WTC11 (cell line): ENCODE results near the gene CDX1. TPM values are rescaled to one million over a fixed set of nuclear protein-coding genes. Genes with fewer than 3 reads are reported as not detected.

Experiments used
- ATAC-seq: fragments of 200-7000 bp; cut with Tn5 transposase; 2 replicates; pipeline ENCODE4 v1.10.0; 2021; ENCODE audit warnings: mild to moderate bottlenecking, moderate library complexity
- CTCF ChIA-PET: fragments of 300-600 bp; sonication (Branson Sonifier 250); formaldehyde crosslinking; loops from one replicate; lab custom pipeline; 2021; ENCODE audit warnings: antibody characterized with exemption; lab: Charles Lee
- POLR2A ChIA-PET: fragments of 350-600 bp; sonication (Branson Sonifier 250); formaldehyde crosslinking; loops from one replicate; lab custom pipeline; 2021; ENCODE audit warnings: antibody characterized with exemption; lab: Charles Lee
- DNase-seq: peaks from one replicate; pipeline ENCODE4 v3.0.0; 2021; ENCODE audit warnings: low spot score
- H3K27ac Mint-ChIP-seq: 2 replicates; pipeline ENCODE4 v1.8.0; 2021; ENCODE audit warnings: mixed read lengths
- H3K27me3 Mint-ChIP-seq: 2 replicates; pipeline ENCODE4 v1.8.0; 2021; ENCODE audit warnings: low read depth, mild to moderate bottlenecking, moderate library complexity, mixed read lengths
- H3K36me3 Mint-ChIP-seq: 2 replicates; pipeline ENCODE4 v1.8.0; 2021; ENCODE audit warnings: mixed read lengths
- H3K4me1 Mint-ChIP-seq: 2 replicates; pipeline ENCODE4 v1.8.0; 2022; ENCODE audit warnings: mixed read lengths
- H3K4me3 Mint-ChIP-seq: 2 replicates; pipeline ENCODE4 v1.8.0; 2021; ENCODE audit warnings: mild to moderate bottlenecking, moderate library complexity, mixed read lengths
- H3K9me3 Mint-ChIP-seq: 2 replicates; pipeline ENCODE4 v1.8.0; 2021; ENCODE audit warnings: mixed read lengths
- E2F5 ChIP-seq: sonication (generic); formaldehyde crosslinking; IDR thresholded peaks from 2 replicates; pipeline ENCODE4 v1.8.1; 2022; ENCODE audit warnings: mild to moderate bottlenecking, moderate library complexity, missing genetic modification reagents
- ETV6 ChIP-seq: sonication (generic); formaldehyde crosslinking; IDR thresholded peaks from 2 replicates; pipeline ENCODE4 v1.8.1; 2022; ENCODE audit warnings: mild to moderate bottlenecking, missing genetic modification reagents
- GTF2I ChIP-seq: fragments of 250-450 bp; sonication (Bioruptor Pico); conservative IDR thresholded peaks from 2 replicates; pipeline ENCODE4 v1.4.0; 2021; ENCODE audit warnings: mild to moderate bottlenecking
- HMGA2 ChIP-seq: fragments of 250-450 bp; sonication (Bioruptor Pico); IDR thresholded peaks from 2 replicates; pipeline ENCODE4 v1.4.0; 2021; ENCODE audit warnings: mild to moderate bottlenecking, moderate library complexity
- IRF2 ChIP-seq: sonication (generic); formaldehyde crosslinking; IDR thresholded peaks from 2 replicates; pipeline ENCODE4 v1.8.0; 2022; ENCODE audit warnings: low read depth, missing genetic modification reagents, borderline replicate concordance
- MAX ChIP-seq: sonication (generic); formaldehyde crosslinking; IDR thresholded peaks from 2 replicates; pipeline ENCODE4 v1.8.0; 2022; ENCODE audit warnings: mild to moderate bottlenecking, missing genetic modification reagents
- MXD4 ChIP-seq: fragments of 250-450 bp; sonication (Bioruptor Pico); IDR thresholded peaks from 2 replicates; pipeline ENCODE4 v1.8.0; 2021; ENCODE audit warnings: mild to moderate bottlenecking, moderate library complexity, borderline replicate concordance
- MYBL2 ChIP-seq: sonication (generic); formaldehyde crosslinking; IDR thresholded peaks from 2 replicates; pipeline ENCODE4 v1.8.1; 2023; ENCODE audit warnings: mild to moderate bottlenecking, moderate library complexity, missing genetic modification reagents
- NFATC4 ChIP-seq: fragments of 250-450 bp; sonication (Bioruptor Pico); IDR thresholded peaks from 2 replicates; pipeline ENCODE4 v1.9.0; 2021; ENCODE audit warnings: mild to moderate bottlenecking
- NFYB ChIP-seq: sonication (generic); formaldehyde crosslinking; conservative IDR thresholded peaks from 2 replicates; pipeline ENCODE4 v1.8.0; 2022; ENCODE audit warnings: low read depth, missing genetic modification reagents
- PRDM15 ChIP-seq: sonication (generic); formaldehyde crosslinking; IDR thresholded peaks from 2 replicates; pipeline ENCODE4 v1.8.0; 2022; ENCODE audit warnings: missing genetic modification reagents
- PRRX2 ChIP-seq: fragments of 250-450 bp; sonication (Bioruptor Pico); IDR thresholded peaks from 2 replicates; pipeline ENCODE4 v1.8.0; 2021; ENCODE audit warnings: mild to moderate bottlenecking
- SOX15 ChIP-seq: fragments of 250-450 bp; sonication (Bioruptor Pico); IDR thresholded peaks from 2 replicates; pipeline ENCODE4 v1.9.0; 2021; ENCODE audit warnings: mild to moderate bottlenecking
- TP53 ChIP-seq: sonication (generic); formaldehyde crosslinking; IDR thresholded peaks from 2 replicates; pipeline ENCODE4 v1.8.1; 2023; ENCODE audit warnings: mild to moderate bottlenecking, missing genetic modification reagents
- ZBTB21 ChIP-seq: sonication (generic); formaldehyde crosslinking; IDR thresholded peaks from 2 replicates; pipeline ENCODE4 v1.8.1; 2023; ENCODE audit warnings: mild to moderate bottlenecking, missing genetic modification reagents, borderline replicate concordance
- ZNF121 ChIP-seq: sonication (generic); formaldehyde crosslinking; IDR thresholded peaks from 2 replicates; pipeline ENCODE4 v1.8.0; 2023; ENCODE audit warnings: missing genetic modification reagents
- ZNF138 ChIP-seq: sonication (generic); formaldehyde crosslinking; conservative IDR thresholded peaks from 2 replicates; pipeline ENCODE4 v1.8.1; 2022; ENCODE audit warnings: mild to moderate bottlenecking, moderate library complexity, missing genetic modification reagents
- ZNF512 ChIP-seq: sonication (generic); formaldehyde crosslinking; IDR thresholded peaks from 2 replicates; pipeline ENCODE4 v1.8.1; 2022; ENCODE audit warnings: missing genetic modification reagents, borderline replicate concordance
- total RNA-seq: library from RNA; stranded (reverse); gene quantifications from 3 replicates; pipeline ENCODE4 v1.2.3, GENCODE V29; 2021
- TF ChIP-seq, protein P1 (sequence below): sonication (generic); formaldehyde crosslinking; IDR thresholded peaks from 2 replicates; pipeline ENCODE4 v1.8.0; 2023; ENCODE audit warnings: missing genetic modification reagents
- TF ChIP-seq, protein P2 (sequence below): sonication (generic); formaldehyde crosslinking; IDR thresholded peaks from 2 replicates; pipeline ENCODE4 v1.8.1; 2023; ENCODE audit warnings: mild to moderate bottlenecking, missing genetic modification reagents
- TF ChIP-seq, protein P3 (sequence below): sonication (generic); formaldehyde crosslinking; IDR thresholded peaks from 2 replicates; pipeline ENCODE4 v1.8.0; 2023; ENCODE audit warnings: mild to moderate bottlenecking, missing genetic modification reagents
- TF ChIP-seq, protein P4 (sequence below): fragments of 250-450 bp; sonication (Bioruptor Pico); IDR thresholded peaks from 2 replicates; pipeline ENCODE4 v1.9.0; 2021; ENCODE audit warnings: mild to moderate bottlenecking

CDX1 gene
- total RNA-seq, 1 experiment from 2014 or later = 0.13 TPM

GRCh38 chr5:150197476-150197875, 30.9 kb downstream of the CDX1 start:
- H3K27ac Mint-ChIP-seq = no peak overlapping the region
- H3K36me3 Mint-ChIP-seq = no peaks in the 10 kb centered on the region
- H3K4me3 Mint-ChIP-seq = no peak overlapping the region
- H3K4me1 Mint-ChIP-seq = no peaks in the 10 kb centered on the region
- ATAC-seq (no peak), DNase-seq (no peak)
- H3K27me3 Mint-ChIP-seq = peaks cover 8% of the 10 kb centered on the region
- TF ChIP-seq, protein P1, sequence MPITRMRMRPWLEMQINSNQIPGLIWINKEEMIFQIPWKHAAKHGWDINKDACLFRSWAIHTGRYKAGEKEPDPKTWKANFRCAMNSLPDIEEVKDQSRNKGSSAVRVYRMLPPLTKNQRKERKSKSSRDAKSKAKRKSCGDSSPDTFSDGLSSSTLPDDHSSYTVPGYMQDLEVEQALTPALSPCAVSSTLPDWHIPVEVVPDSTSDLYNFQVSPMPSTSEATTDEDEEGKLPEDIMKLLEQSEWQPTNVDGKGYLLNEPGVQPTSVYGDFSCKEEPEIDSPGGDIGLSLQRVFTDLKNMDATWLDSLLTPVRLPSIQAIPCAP (CRISPR knock-in tag) = no peak
- TF ChIP-seq NFATC4 (CRISPR knock-in tag) (no peak), GTF2I (CRISPR knock-in tag) (no peak), IRF2 (no peak), HMGA2 (CRISPR knock-in tag) (no peak), PRRX2 (no peak), NFYB (no peak), ZNF512 (CRISPR knock-in tag) (no peak), MAX (CRISPR knock-in tag) (no peak), E2F5 (no peak), ZBTB21 (CRISPR knock-in tag) (no peak), PRDM15 (CRISPR knock-in tag) (no peak), MYBL2 (CRISPR knock-in tag) (no peak)
- TF ChIP-seq, protein P2, sequence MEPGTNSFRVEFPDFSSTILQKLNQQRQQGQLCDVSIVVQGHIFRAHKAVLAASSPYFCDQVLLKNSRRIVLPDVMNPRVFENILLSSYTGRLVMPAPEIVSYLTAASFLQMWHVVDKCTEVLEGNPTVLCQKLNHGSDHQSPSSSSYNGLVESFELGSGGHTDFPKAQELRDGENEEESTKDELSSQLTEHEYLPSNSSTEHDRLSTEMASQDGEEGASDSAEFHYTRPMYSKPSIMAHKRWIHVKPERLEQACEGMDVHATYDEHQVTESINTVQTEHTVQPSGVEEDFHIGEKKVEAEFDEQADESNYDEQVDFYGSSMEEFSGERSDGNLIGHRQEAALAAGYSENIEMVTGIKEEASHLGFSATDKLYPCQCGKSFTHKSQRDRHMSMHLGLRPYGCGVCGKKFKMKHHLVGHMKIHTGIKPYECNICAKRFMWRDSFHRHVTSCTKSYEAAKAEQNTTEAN (CRISPR knock-in tag) = no peak
- no peaks in the 10 kb centered on the region for H3K9me3 Mint-ChIP-seq
- POLR2A ChIA-PET = no interaction called here
- CTCF ChIA-PET = interaction anchor here (0.6 to 1.6 kb wide), 3 partner anchors 9 to 33 kb away, joined by 4 read pairs; no protein-coding TSS in a partner anchor

DNA sequence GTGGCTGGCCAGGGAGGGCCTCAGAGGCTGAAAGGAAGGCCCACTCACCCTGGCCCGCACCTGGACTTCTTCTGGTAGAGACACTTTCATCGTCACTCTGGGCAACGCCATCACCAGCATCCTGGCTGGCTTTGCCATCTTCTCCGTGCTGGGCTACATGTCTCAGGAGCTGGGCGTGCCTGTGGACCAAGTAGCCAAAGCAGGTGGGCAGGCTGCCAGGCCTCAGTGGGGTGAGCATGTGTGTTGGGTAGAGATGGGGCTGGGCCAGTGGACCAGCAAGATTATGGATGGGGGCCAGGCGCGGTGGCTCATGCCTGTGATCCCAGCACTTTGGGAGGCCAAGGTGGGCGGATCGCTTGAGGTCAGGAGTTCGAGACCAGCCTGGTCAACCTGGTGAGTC, 35.9 kb downstream of the CDX1 start:
- POLR2A ChIA-PET = no interaction called here
- no peak overlapping the region for H3K4me3 Mint-ChIP-seq
- no peaks in the 10 kb centered on the region; the same call in none of the 2 replicates for H3K27me3 Mint-ChIP-seq
- H3K27ac Mint-ChIP-seq = no peak overlapping the region
- no peak for ATAC-seq
- H3K9me3 Mint-ChIP-seq = no peaks in the 10 kb centered on the region
- CTCF ChIA-PET = interaction anchor here (1.0 kb wide), 1 partner anchor 41 kb away, joined by 3 read pairs; no protein-coding TSS in a partner anchor
- H3K4me1 Mint-ChIP-seq = peaks cover 5% of the 10 kb centered on the region; the same call in 1 of the 2 replicates
- no peak for DNase-seq
- no peaks in the 10 kb centered on the region for H3K36me3 Mint-ChIP-seq
- TF ChIP-seq SOX15 (CRISPR knock-in tag) = no peak
- no peak for TF ChIP-seq MXD4 (CRISPR knock-in tag)
- TF ChIP-seq, protein P3, sequence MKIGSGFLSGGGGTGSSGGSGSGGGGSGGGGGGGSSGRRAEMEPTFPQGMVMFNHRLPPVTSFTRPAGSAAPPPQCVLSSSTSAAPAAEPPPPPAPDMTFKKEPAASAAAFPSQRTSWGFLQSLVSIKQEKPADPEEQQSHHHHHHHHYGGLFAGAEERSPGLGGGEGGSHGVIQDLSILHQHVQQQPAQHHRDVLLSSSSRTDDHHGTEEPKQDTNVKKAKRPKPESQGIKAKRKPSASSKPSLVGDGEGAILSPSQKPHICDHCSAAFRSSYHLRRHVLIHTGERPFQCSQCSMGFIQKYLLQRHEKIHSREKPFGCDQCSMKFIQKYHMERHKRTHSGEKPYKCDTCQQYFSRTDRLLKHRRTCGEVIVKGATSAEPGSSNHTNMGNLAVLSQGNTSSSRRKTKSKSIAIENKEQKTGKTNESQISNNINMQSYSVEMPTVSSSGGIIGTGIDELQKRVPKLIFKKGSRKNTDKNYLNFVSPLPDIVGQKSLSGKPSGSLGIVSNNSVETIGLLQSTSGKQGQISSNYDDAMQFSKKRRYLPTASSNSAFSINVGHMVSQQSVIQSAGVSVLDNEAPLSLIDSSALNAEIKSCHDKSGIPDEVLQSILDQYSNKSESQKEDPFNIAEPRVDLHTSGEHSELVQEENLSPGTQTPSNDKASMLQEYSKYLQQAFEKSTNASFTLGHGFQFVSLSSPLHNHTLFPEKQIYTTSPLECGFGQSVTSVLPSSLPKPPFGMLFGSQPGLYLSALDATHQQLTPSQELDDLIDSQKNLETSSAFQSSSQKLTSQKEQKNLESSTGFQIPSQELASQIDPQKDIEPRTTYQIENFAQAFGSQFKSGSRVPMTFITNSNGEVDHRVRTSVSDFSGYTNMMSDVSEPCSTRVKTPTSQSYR (CRISPR knock-in tag) = no peak
- no peak for TF ChIP-seq ZBTB21 (CRISPR knock-in tag)
- no peak for TF ChIP-seq ETV6 (CRISPR knock-in tag)
- no peak for TF ChIP-seq ZNF138 (CRISPR knock-in tag)
- TF ChIP-seq TP53 (CRISPR knock-in tag) = no peak
- TF ChIP-seq, protein P4, sequence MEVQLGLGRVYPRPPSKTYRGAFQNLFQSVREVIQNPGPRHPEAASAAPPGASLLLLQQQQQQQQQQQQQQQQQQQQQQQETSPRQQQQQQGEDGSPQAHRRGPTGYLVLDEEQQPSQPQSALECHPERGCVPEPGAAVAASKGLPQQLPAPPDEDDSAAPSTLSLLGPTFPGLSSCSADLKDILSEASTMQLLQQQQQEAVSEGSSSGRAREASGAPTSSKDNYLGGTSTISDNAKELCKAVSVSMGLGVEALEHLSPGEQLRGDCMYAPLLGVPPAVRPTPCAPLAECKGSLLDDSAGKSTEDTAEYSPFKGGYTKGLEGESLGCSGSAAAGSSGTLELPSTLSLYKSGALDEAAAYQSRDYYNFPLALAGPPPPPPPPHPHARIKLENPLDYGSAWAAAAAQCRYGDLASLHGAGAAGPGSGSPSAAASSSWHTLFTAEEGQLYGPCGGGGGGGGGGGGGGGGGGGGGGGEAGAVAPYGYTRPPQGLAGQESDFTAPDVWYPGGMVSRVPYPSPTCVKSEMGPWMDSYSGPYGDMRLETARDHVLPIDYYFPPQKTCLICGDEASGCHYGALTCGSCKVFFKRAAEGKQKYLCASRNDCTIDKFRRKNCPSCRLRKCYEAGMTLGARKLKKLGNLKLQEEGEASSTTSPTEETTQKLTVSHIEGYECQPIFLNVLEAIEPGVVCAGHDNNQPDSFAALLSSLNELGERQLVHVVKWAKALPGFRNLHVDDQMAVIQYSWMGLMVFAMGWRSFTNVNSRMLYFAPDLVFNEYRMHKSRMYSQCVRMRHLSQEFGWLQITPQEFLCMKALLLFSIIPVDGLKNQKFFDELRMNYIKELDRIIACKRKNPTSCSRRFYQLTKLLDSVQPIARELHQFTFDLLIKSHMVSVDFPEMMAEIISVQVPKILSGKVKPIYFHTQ = no peak
- no peak for TF ChIP-seq ZNF121 (CRISPR knock-in tag)
